ENCODE results near the gene ST3GAL2. TPM values are rescaled to one million over a fixed set of nuclear protein-coding genes. Genes with fewer than 3 reads are reported as not detected.

Gene ST3GAL2, protein sequence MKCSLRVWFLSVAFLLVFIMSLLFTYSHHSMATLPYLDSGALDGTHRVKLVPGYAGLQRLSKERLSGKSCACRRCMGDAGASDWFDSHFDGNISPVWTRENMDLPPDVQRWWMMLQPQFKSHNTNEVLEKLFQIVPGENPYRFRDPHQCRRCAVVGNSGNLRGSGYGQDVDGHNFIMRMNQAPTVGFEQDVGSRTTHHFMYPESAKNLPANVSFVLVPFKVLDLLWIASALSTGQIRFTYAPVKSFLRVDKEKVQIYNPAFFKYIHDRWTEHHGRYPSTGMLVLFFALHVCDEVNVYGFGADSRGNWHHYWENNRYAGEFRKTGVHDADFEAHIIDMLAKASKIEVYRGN
- polyA plus RNA-seq (2013, experiment 1 of 2) = 52.5 TPM
- polyA plus RNA-seq (2013, experiment 2 of 2) = 48.9 TPM

- Histone ChIP-seq H3K4me3 (ENCODE audit: insufficient read depth in 1 of 2, low read depth in 1 of 2, low read length in 2 of 2) (peak within 1 kb of the TSS; percentile 78 to 97), H3K4me1 (ENCODE audit: control insufficient read depth, insufficient read depth, low read depth, low read length) (peaks cover 21% of the 10 kb centered on the region), H2BK12ac (ENCODE audit: low read length in 2 of 2) (peak within 1 kb of the TSS; percentile 51 to 84), H2AFZ (ENCODE audit: low read depth, low read length) (peak within 1 kb of the TSS; percentile 68), H4K8ac (ENCODE audit: low read length) (peak within 1 kb of the TSS; percentile 92), H2BK15ac (ENCODE audit: low read depth, poor library complexity, severe bottlenecking) (peak within 1 kb of the TSS; percentile 97), H4K91ac (ENCODE audit: low read length) (peak within 1 kb of the TSS; percentile 88), H2BK5ac (ENCODE audit: low read depth, low read length, poor library complexity, severe bottlenecking) (peak within 1 kb of the TSS; percentile 88), H3K36me3 (ENCODE audit: control insufficient read depth in 1 of 2, insufficient read depth in 2 of 2, low read depth in 1 of 2, low read length in 2 of 2) (peaks cover 7% of the 10 kb centered on the region in 2 experiments), H3K27ac (ENCODE audit: low read length, poor library complexity, severe bottlenecking) (peak within 1 kb of the TSS; percentile 75), H3K9me3 (ENCODE audit: control insufficient read depth, low read length) (no peaks in the 10 kb centered on the region), H3K4me2 (ENCODE audit: low read length, poor library complexity, severe bottlenecking) (peak within 1 kb of the TSS; percentile 95), H3K27me3 (ENCODE audit: control insufficient read depth in 1 of 2, insufficient read depth in 1 of 2, low read length in 2 of 2) (no peaks in the 10 kb centered on the region), H2AK5ac (ENCODE audit: low read length, severe bottlenecking) (peak within 1 kb of the TSS; percentile 50), H3K4ac (ENCODE audit: low read depth in 1 of 2, low read length in 2 of 2) (peak within 1 kb of the TSS; percentile 88 to 97), H3K23ac (ENCODE audit: low read length in 2 of 2) (peak within 1 kb of the TSS in 1 of 2 experiments; percentile 81), H3K9ac (ENCODE audit: low read length) (peak within 1 kb of the TSS; percentile 93), H3K14ac (ENCODE audit: low read length in 2 of 2) (peak within 1 kb of the TSS in 1 of 2 experiments; percentile 99), H3K18ac (ENCODE audit: low read depth in 1 of 2, low read length in 2 of 2) (peak within 1 kb of the TSS; percentile 93 to 97), H2BK120ac (ENCODE audit: low read depth, low read length) (peak within 1 kb of the TSS; percentile 54), H3K79me1 (replicated peaks; ENCODE audit: low read length, poor library complexity, severe bottlenecking) (no peaks in the 10 kb centered on the region)
- 2% methylated on average over 39 of the region's 86 CpGs for WGBS
- DNase-seq = peak; percentile 95
Observed at GRCh38 chr16:70438969-70439862, at the start of gene ST3GAL2. ST3GAL2 (minus strand) TSS chr16:70439100; CDS start chr16:70398530, 40,570 bp downstream.

DNA sequence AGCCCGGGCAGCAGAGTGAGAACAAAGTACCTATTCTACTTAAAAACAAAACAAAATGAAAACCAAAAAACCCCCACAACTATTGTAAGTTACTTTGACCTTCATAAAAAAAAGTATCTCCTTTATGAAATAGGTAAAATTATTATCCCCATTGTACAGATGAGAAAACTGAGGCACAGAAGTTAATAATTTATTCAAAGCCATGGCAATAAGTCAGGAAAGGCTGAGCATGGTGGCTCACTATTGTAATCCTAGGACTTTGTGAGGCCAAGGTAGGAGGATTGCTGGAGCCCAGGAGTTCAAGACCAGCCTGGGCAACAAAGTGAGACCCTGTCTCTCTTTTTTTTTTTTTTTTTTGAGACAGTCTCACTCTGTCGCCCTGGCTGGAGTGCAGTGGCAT, 46.0 kb upstream of the ST3GAL2 start:
- no peak for DNase-seq
- H2AFZ ChIP-seq (ENCODE audit: low read depth, low read length) = no peak overlapping the region
- H2BK15ac ChIP-seq (ENCODE audit: low read depth, poor library complexity, severe bottlenecking) = no peak overlapping the region
- peaks cover 22% of the 10 kb centered on the region for H3K4me1 ChIP-seq (ENCODE audit: control insufficient read depth, insufficient read depth, low read depth, low read length)
- H3K36me3 ChIP-seq (ENCODE audit: control insufficient read depth in 1 of 2, insufficient read depth in 2 of 2, low read depth in 1 of 2, low read length in 2 of 2) = peaks cover 45 to 58% of the 10 kb centered on the region in 2 experiments
- H3K18ac ChIP-seq (ENCODE audit: low read depth in 1 of 2, low read length in 2 of 2) = no peak overlapping the region
- no peak overlapping the region for H3K23ac ChIP-seq (ENCODE audit: low read length in 2 of 2)
- H3K79me1 ChIP-seq (replicated peaks; ENCODE audit: low read length, poor library complexity, severe bottlenecking) = no peaks in the 10 kb centered on the region
- no peak overlapping the region for H2AK5ac ChIP-seq (ENCODE audit: low read length, severe bottlenecking)
- no peak overlapping the region for H3K14ac ChIP-seq (ENCODE audit: low read length in 2 of 2)
- no peaks in the 10 kb centered on the region for H3K27me3 ChIP-seq (ENCODE audit: control insufficient read depth in 1 of 2, insufficient read depth in 1 of 2, low read length in 2 of 2)
- WGBS = 89% methylated on average over 1 of the region's 2 CpGs
- H3K4ac ChIP-seq (ENCODE audit: low read depth in 1 of 2, low read length in 2 of 2) = no peak overlapping the region
- H3K9ac ChIP-seq (ENCODE audit: low read length) = no peak overlapping the region
- H3K27ac ChIP-seq (ENCODE audit: low read length, poor library complexity, severe bottlenecking) = no peak overlapping the region
- no peak overlapping the region for H3K4me2 ChIP-seq (ENCODE audit: low read length, poor library complexity, severe bottlenecking)
- H2BK5ac ChIP-seq (ENCODE audit: low read depth, low read length, poor library complexity, severe bottlenecking) = no peak overlapping the region
- no peak overlapping the region for H2BK120ac ChIP-seq (ENCODE audit: low read depth, low read length)
- no peak overlapping the region for H2BK12ac ChIP-seq (ENCODE audit: low read length in 2 of 2)
- H3K9me3 ChIP-seq (ENCODE audit: control insufficient read depth, low read length) = no peaks in the 10 kb centered on the region
- H3K4me3 ChIP-seq (ENCODE audit: insufficient read depth in 1 of 2, low read depth in 1 of 2, low read length in 2 of 2) = no peak overlapping the region
- H4K91ac ChIP-seq (ENCODE audit: low read length) = no peak overlapping the region
- no peak overlapping the region for H4K8ac ChIP-seq (ENCODE audit: low read length)

GRCh38 chr16:70483426-70483825, 44.5 kb upstream of the ST3GAL2 start:
- Histone ChIP-seq H3K36me3 (ENCODE audit: control insufficient read depth in 1 of 2, insufficient read depth in 2 of 2, low read depth in 1 of 2, low read length in 2 of 2) (peaks cover 55 to 57% of the 10 kb centered on the region in 2 experiments), H2AK5ac (ENCODE audit: low read length, severe bottlenecking) (no peak overlapping the region), H3K18ac (ENCODE audit: low read depth in 1 of 2, low read length in 2 of 2) (no peak overlapping the region), H3K23ac (ENCODE audit: low read length in 2 of 2) (no peak overlapping the region), H2BK5ac (ENCODE audit: low read depth, low read length, poor library complexity, severe bottlenecking) (no peak overlapping the region), H2BK15ac (ENCODE audit: low read depth, poor library complexity, severe bottlenecking) (no peak overlapping the region), H3K9ac (ENCODE audit: low read length) (no peak overlapping the region), H3K9me3 (ENCODE audit: control insufficient read depth, low read length) (no peaks in the 10 kb centered on the region), H3K27ac (ENCODE audit: low read length, poor library complexity, severe bottlenecking) (no peak overlapping the region), H3K4me3 (ENCODE audit: insufficient read depth in 1 of 2, low read depth in 1 of 2, low read length in 2 of 2) (no peak overlapping the region), H4K8ac (ENCODE audit: low read length) (no peak overlapping the region), H3K4me2 (ENCODE audit: low read length, poor library complexity, severe bottlenecking) (no peak overlapping the region), H2BK120ac (ENCODE audit: low read depth, low read length) (no peak overlapping the region), H2BK12ac (ENCODE audit: low read length in 2 of 2) (no peak overlapping the region), H3K4me1 (ENCODE audit: control insufficient read depth, insufficient read depth, low read depth, low read length) (peaks cover 23% of the 10 kb centered on the region), H2AFZ (ENCODE audit: low read depth, low read length) (no peak overlapping the region), H3K79me1 (replicated peaks; ENCODE audit: low read length, poor library complexity, severe bottlenecking) (no peaks in the 10 kb centered on the region), H3K4ac (ENCODE audit: low read depth in 1 of 2, low read length in 2 of 2) (no peak overlapping the region), H4K91ac (ENCODE audit: low read length) (no peak overlapping the region), H3K27me3 (ENCODE audit: control insufficient read depth in 1 of 2, insufficient read depth in 1 of 2, low read length in 2 of 2) (no peaks in the 10 kb centered on the region), H3K14ac (ENCODE audit: low read length in 2 of 2) (no peak overlapping the region)
- WGBS = 91% methylated on average over 5 of the region's 5 CpGs
- DNase-seq = no peak

GRCh38 chr16:70482624-70483023, 43.7 kb upstream of the ST3GAL2 start:
- no peak overlapping the region for H2AK5ac ChIP-seq (ENCODE audit: low read length, severe bottlenecking)
- H3K36me3 ChIP-seq (ENCODE audit: control insufficient read depth in 1 of 2, insufficient read depth in 2 of 2, low read depth in 1 of 2, low read length in 2 of 2) = peaks cover 59 to 61% of the 10 kb centered on the region in 2 experiments
- H2BK15ac ChIP-seq (ENCODE audit: low read depth, poor library complexity, severe bottlenecking) = no peak overlapping the region
- H2BK5ac ChIP-seq (ENCODE audit: low read depth, low read length, poor library complexity, severe bottlenecking) = no peak overlapping the region
- H3K4me1 ChIP-seq (ENCODE audit: control insufficient read depth, insufficient read depth, low read depth, low read length) = peaks cover 25% of the 10 kb centered on the region
- H2BK12ac ChIP-seq (ENCODE audit: low read length in 2 of 2) = no peak overlapping the region
- H3K79me1 ChIP-seq (replicated peaks; ENCODE audit: low read length, poor library complexity, severe bottlenecking) = no peaks in the 10 kb centered on the region
- no peak overlapping the region for H2AFZ ChIP-seq (ENCODE audit: low read depth, low read length)
- no peak overlapping the region for H3K23ac ChIP-seq (ENCODE audit: low read length in 2 of 2)
- no peak overlapping the region for H2BK120ac ChIP-seq (ENCODE audit: low read depth, low read length)
- H3K27me3 ChIP-seq (ENCODE audit: control insufficient read depth in 1 of 2, insufficient read depth in 1 of 2, low read length in 2 of 2) = no peaks in the 10 kb centered on the region
- no peaks in the 10 kb centered on the region for H3K9me3 ChIP-seq (ENCODE audit: control insufficient read depth, low read length)
- no peak overlapping the region for H3K18ac ChIP-seq (ENCODE audit: low read depth in 1 of 2, low read length in 2 of 2)
- no peak overlapping the region for H4K8ac ChIP-seq (ENCODE audit: low read length)
- H3K4me3 ChIP-seq (ENCODE audit: insufficient read depth in 1 of 2, low read depth in 1 of 2, low read length in 2 of 2) = no peak overlapping the region
- H3K4me2 ChIP-seq (ENCODE audit: low read length, poor library complexity, severe bottlenecking) = no peak overlapping the region
- no peak overlapping the region for H3K9ac ChIP-seq (ENCODE audit: low read length)
- no peak for DNase-seq
- H4K91ac ChIP-seq (ENCODE audit: low read length) = no peak overlapping the region
- 85% methylated on average over 5 of the region's 5 CpGs for WGBS
- H3K4ac ChIP-seq (ENCODE audit: low read depth in 1 of 2, low read length in 2 of 2) = no peak overlapping the region
- H3K14ac ChIP-seq (ENCODE audit: low read length in 2 of 2) = no peak overlapping the region
- peak overlapping the region; percentile 15 for H3K27ac ChIP-seq (ENCODE audit: low read length, poor library complexity, severe bottlenecking)
